Raji (cell line): ENCODE measurements around the gene ZNRF3.

Experiments used
- POLR2A ChIP-seq: IDR thresholded peaks from 2 replicates; pipeline ENCODE4 v1.6.1; 2011; ENCODE audit warnings: low read depth, low read length, control low read depth; ENCODE audit not compliant: insufficient read depth

Gene ZNRF3

DNA sequence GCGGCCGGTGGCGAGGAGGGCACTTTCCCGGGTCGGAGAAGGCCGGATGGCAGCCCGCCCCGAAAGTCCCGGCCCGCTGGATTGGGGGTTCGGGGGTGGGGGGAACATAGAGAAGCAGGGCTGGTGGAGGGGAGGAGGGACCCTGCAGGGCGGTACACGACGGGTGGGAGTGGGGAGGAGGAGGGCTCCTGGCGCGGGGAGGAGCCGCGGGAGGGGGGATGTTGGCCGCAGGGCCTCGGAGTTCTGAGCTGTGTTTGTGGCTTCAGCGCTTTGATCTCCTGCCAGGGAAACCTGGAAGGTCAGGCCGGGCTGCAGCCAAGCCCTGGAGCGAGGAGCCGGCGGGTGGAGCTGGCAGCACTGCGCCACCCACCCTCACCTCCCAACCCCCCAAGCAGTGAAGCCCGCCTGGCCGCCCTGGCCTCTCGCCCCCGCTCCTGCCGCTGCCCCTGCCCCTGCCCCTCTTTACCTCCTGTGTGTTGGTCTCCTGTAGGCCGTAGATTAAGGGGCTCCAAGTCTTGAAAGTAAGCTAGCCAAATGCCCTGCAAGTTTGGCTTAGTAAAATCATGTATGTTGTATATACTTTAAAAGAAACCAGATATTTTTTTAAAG lies 147.3 kb downstream of the ZNRF3 start:
- TF ChIP-seq POLR2A = no peak

GRCh38 chr22:29031227-29032011 lies 148.0 kb downstream of the ZNRF3 start:
- no peak for TF ChIP-seq POLR2A

DNA sequence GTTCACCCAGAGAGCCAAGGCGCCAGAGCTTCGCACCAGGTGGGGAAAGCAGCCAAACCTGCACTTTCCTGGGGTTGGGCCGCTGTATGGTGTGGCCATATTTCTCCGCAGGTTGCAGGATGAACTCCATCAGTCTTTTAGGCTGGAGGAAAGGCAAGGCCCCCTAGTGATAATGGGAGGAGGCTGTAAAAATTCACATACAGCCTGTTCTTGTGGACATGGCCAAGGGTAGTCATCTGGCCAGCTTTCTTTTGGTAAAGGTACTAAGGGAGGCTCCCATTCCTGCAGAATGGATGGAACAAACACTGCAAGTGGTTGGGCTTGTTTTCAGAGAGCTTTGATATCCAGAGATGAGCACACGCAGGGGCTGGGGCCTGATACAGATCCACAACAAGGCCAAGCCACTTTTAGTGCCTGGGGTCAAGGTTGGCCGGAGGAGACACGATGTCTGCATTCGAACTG lies 148.7 kb downstream of the ZNRF3 start:
- TF ChIP-seq POLR2A = no peak

- no peak for TF ChIP-seq POLR2A
Measured at GRCh38 chr22:29032584-29032983, 149.2 kb downstream of the ZNRF3 start.

DNA sequence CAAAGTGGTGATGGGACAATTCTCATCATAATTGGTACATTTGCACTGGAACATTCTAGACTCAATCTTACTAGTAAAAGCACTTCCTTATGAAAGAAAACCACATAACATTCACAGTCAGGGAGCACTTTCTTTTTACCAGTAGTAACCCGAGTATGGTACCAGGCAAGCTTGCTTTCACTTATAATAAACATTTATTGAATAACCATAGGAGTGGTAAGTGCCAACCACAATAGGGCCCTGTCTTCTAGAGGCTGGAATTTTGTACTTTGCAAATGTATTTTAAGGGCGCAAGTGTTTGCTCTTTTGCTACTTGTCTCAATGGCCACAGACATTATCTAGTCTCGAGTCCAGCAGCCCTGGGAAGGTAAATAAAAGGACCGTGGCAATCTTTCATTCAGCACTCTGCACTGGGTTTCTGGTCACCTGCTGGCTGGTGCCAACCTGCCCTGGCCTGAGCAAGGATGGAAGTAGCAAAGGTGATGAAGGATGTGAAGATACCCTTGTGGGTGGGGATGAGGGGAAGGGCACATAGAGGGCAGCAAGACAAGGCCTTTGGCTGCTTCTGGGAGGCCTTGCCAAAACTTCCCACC lies 154.1 kb downstream of the ZNRF3 start:
- TF ChIP-seq POLR2A = no peak

DNA sequence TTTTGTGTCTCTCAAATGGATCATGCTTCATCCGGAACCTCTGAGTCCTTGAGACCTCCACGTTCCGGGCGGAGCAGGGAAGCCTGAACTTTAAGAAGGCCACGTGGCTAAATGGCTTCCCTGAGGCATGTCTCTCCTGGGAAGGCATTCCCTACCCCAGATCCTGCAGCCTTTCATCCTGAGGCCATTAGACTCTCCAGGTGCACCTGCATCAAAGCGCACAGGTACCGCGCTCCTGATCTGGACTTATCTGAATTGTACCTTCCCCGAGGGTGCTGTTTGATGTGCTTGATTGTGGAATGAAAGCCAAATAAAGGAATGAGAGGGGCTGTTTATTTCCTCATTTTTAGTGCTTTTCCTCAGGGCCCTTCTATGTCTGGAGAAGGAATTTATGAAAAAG lies 155.8 kb downstream of the ZNRF3 start:
- no peak for TF ChIP-seq POLR2A

GRCh38 chr22:29040385-29041275 lies 157.3 kb downstream of the ZNRF3 start:
- no peak for TF ChIP-seq POLR2A

GRCh38 chr22:29041408-29041807 lies 158.0 kb downstream of the ZNRF3 start:
- no peak for TF ChIP-seq POLR2A

DNA sequence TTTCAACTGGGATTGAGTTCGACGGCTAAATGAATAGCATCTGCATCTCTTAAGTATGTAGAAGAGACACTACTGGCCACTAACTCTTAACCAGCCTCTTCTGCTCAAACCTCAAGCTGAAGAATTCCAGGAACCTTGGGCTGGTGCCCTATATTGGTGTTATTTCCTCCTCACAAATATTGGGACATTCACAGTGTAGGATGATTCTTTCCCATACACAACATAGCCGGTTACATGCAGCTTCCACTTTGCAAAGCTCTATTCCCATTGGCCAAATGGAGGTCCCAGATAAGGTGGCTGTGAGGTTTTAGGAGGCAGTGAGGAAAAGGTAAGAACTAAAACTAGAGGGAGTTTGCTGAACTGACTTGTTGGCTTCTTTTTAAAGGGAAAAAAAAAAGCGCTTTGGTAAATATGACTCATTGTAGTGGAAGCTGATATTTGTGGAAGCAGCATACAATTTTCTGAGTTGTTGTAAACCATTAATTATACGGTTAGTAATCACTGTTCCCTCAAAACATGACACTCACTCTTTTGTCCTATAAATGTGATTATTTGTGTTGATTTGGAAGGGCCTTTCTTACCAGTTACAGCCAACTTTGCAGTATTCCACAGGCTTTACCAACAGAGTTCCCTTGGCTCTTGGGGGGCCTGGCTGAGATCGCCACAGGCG lies 160.7 kb downstream of the ZNRF3 start:
- no peak for TF ChIP-seq POLR2A

GRCh38 chr22:29044657-29045176 lies 161.3 kb downstream of the ZNRF3 start:
- no peak for TF ChIP-seq POLR2A

DNA sequence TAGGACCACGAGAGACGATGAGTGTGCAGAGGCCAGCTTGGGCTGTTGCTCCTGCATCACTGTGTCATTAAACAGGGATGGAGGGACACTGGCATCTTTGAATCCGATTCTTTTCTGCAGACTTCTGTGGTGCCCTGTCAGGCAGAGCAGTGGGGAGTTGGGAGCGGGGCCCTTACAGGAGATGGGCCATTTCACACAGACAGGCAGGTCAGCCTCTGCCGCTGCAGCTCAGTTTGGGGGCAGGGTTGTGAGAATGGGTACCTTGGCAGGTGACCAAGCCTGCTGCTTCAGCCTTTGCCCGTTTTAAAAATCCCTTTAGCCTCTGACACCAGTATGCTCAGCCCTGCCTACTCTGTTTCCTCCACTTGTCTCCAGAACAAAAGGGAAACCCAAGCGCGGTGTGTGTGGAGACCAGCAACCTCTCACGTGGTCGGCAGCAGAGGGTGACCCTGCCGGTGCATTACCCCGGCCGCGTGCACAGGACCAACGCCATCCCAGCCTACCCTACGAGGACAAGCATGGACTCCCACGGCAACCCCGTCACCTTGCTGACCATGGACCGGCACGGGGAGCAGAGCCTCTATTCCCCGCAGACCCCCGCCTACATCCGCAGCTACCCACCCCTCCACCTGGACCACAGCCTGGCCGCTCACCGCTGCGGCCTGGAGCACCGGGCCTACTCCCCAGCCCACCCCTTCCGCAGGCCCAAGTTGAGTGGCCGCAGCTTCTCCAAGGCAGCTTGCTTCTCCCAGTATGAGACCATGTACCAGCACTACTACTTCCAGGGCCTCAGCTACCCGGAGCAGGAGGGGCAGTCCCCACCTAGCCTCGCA lies 165.7 kb downstream of the ZNRF3 start:
- TF ChIP-seq POLR2A = no peak

GRCh38 chr22:29049655-29050263 lies 166.4 kb downstream of the ZNRF3 start:
- no peak for TF ChIP-seq POLR2A

- no peak for TF ChIP-seq POLR2A
Measured at GRCh38 chr22:29050457-29050856, 167.1 kb downstream of the ZNRF3 start.
